SK-N-SH (cell line): ENCODE measurements around the gene CUBN. TPM values are rescaled to one million over a fixed set of nuclear protein-coding genes. Genes with fewer than 3 reads are reported as not detected.
A peak's percentile ranks its signal among the peaks of the same experiment; 100 is the strongest.

ENCODE experiments used
- CTCF ChIA-PET: fragments of 300-600, 350-600 bp; formaldehyde crosslinking; extraction: SDS; loops from one replicate; lab custom pipeline; 2021; lab: Yijun Ruan, JAX
- POLR2A ChIA-PET: fragments of 350-600 bp; sonication (Branson Sonifier 250); formaldehyde crosslinking; extraction: SDS; loops from one replicate; lab custom pipeline; 2020; ENCODE audit warnings: antibody characterized with exemption, inconsistent platforms; lab: Yijun Ruan, JAX
- DNase-seq: peaks from one replicate; pipeline ENCODE4 v3.0.0; 2012
- H2AFZ ChIP-seq: fragments of 200-600 bp; sonication (generic); 2 replicates; pipeline ENCODE4 v1.8.1; 2016; ENCODE audit warnings: antibody characterized with exemption, mild to moderate bottlenecking, low read depth
- H3F3A ChIP-seq: fragments of 200-600 bp; sonication (generic); replicated peaks from 2 replicates; pipeline ENCODE3; 2016; ENCODE audit warnings: antibody characterized with exemption, mild to moderate bottlenecking; ENCODE audit not compliant: insufficient read depth
- H3K27ac ChIP-seq, 2 experiments: fragments of 200-500 bp in 1 of 2; fragments of 200-600 bp in 1 of 2; sonication (Bioruptor generic) in 1 of 2; sonication (generic), shearing (Covaris generic) in 1 of 2; 2 replicates each; pipeline versions ENCODE4 v1.5.1 to v1.6.1; 2014 to 2016; ENCODE audit warnings: low read depth in 2 of 2, inconsistent platforms in 1 of 2, low read length in 1 of 2, mild to moderate bottlenecking in 1 of 2, mixed read lengths in 1 of 2
- H3K27me3 ChIP-seq: fragments of 200-600 bp; sonication (generic), shearing (Covaris generic); 2 replicates; pipeline ENCODE4 v1.6.1; 2016; ENCODE audit warnings: mixed run types; ENCODE audit not compliant: insufficient read depth
- H3K36me3 ChIP-seq, 2 experiments: fragments of 200-500 bp in 1 of 2; fragments of 200-600 bp in 1 of 2; sonication (Bioruptor generic) in 1 of 2; sonication (generic) in 1 of 2; replicated peaks in 1 of 2; 2 replicates each; pipeline versions ENCODE3 to v1.5.1; 2014 to 2016; ENCODE audit warnings: low read length in 1 of 2, mild to moderate bottlenecking in 1 of 2; ENCODE audit not compliant: insufficient read depth in 2 of 2, control insufficient read depth in 1 of 2
- H3K4me1 ChIP-seq, 2 experiments: fragments of 200-500 bp in 1 of 2; fragments of 200-600 bp in 1 of 2; sonication (Bioruptor generic) in 1 of 2; sonication (generic), shearing (Covaris generic) in 1 of 2; 2 replicates each; pipeline versions ENCODE4 v1.5.1 to v1.6.1; 2014 to 2016; ENCODE audit warnings: low read depth in 1 of 2, low read length in 1 of 2, mixed run types in 1 of 2; ENCODE audit not compliant: insufficient read depth in 2 of 2, control insufficient read depth in 1 of 2
- H3K4me2 ChIP-seq: fragments of 200-600 bp; sonication (generic), shearing (Covaris generic); 2 replicates; pipeline ENCODE4 v1.6.1; 2017; ENCODE audit warnings: mixed run types
- H3K4me3 ChIP-seq, 2 experiments: fragments of 200-500 bp in 1 of 2; fragments of 200-600 bp in 1 of 2; sonication (Bioruptor generic) in 1 of 2; sonication (generic), shearing (Covaris generic) in 1 of 2; 2 replicates each; pipeline versions ENCODE4 v1.5.1 to v1.8.1; 2014 to 2016; ENCODE audit warnings: low read depth in 2 of 2, inconsistent platforms in 1 of 2, low read length in 1 of 2, mild to moderate bottlenecking in 1 of 2, mixed read lengths in 1 of 2, moderate library complexity in 1 of 2
- H3K79me2 ChIP-seq: fragments of 200-600 bp; sonication (generic); 2 replicates; pipeline ENCODE4 v1.8.1; 2017; ENCODE audit warnings: mild to moderate bottlenecking; ENCODE audit not compliant: insufficient read depth
- H3K9ac ChIP-seq: fragments of 200-600 bp; sonication (generic); 2 replicates; pipeline ENCODE4 v1.6.1; 2017; ENCODE audit warnings: mixed run types
- H3K9me2 ChIP-seq: fragments of 200-600 bp; sonication (generic); 2 replicates; pipeline ENCODE4 v1.6.1; 2017; ENCODE audit warnings: mixed run types
- H3K9me3 ChIP-seq: fragments of 200-600 bp; sonication (generic); 2 replicates; pipeline ENCODE4 v1.6.1; 2017; ENCODE audit warnings: mixed run types, mild to moderate bottlenecking, moderate library complexity
- H4K20me1 ChIP-seq: fragments of 200-600 bp; sonication (generic); 2 replicates; pipeline ENCODE4 v1.6.1; 2017; ENCODE audit warnings: mild to moderate bottlenecking, mixed run types; ENCODE audit not compliant: insufficient read depth
- CTCF ChIP-seq: fragments of 200-600 bp; sonication (generic); IDR thresholded peaks from 2 replicates; pipeline ENCODE4 v1.6.1; 2017; ENCODE audit warnings: antibody characterized with exemption, mild to moderate bottlenecking, moderate library complexity
- ELF1 ChIP-seq: IDR thresholded peaks from 2 replicates; pipeline ENCODE4 v1.4.0; 2012
- EP300 ChIP-seq, 2 experiments: IDR thresholded peaks; 2 replicates each; pipeline versions ENCODE4 v1.4.0 to v1.6.1; 2012; ENCODE audit warnings: borderline replicate concordance in 1 of 2, low read depth in 1 of 2, low read length in 1 of 2
- EZH2phosphoT487 ChIP-seq: fragments of 200-600 bp; sonication (generic); IDR thresholded peaks from 2 replicates; pipeline ENCODE4 v1.6.1; 2017; ENCODE audit warnings: low read depth, mixed run types, mild to moderate bottlenecking, antibody characterized with exemption, moderate library complexity, borderline replicate concordance
- GABPA ChIP-seq: IDR thresholded peaks from 2 replicates; pipeline ENCODE4 v1.4.0; 2012; ENCODE audit warnings: low read depth, mild to moderate bottlenecking
- GATA2 ChIP-seq: sonication (generic); formaldehyde crosslinking; IDR thresholded peaks from 2 replicates; pipeline ENCODE4 v1.5.0; 2020; ENCODE audit warnings: mild to moderate bottlenecking, missing genetic modification reagents
- JUND ChIP-seq: IDR thresholded peaks from 2 replicates; pipeline ENCODE4 v1.4.0; 2012
- MAX ChIP-seq: IDR thresholded peaks from 2 replicates; pipeline ENCODE4 v1.4.0; 2012; ENCODE audit warnings: low read depth
- RAD21 ChIP-seq: IDR thresholded peaks from 2 replicates; pipeline ENCODE4 v1.6.1; 2012; ENCODE audit warnings: mild to moderate bottlenecking, low read length
- REST ChIP-seq: IDR thresholded peaks from 2 replicates; pipeline ENCODE4 v1.6.1; 2012; ENCODE audit warnings: mild to moderate bottlenecking, low read depth, low read length, moderate library complexity
- RFX5 ChIP-seq: IDR thresholded peaks from 2 replicates; pipeline ENCODE4 v1.6.1; 2012; ENCODE audit warnings: mild to moderate bottlenecking, improper control_type of control experiment, low read length
- RXRA ChIP-seq: IDR thresholded peaks from 2 replicates; pipeline ENCODE4 v1.4.0; 2012; ENCODE audit warnings: low read depth, mild to moderate bottlenecking, borderline replicate concordance
- TAF1 ChIP-seq: IDR thresholded peaks from 2 replicates; pipeline ENCODE4 v1.6.1; 2012; ENCODE audit warnings: low read depth, mild to moderate bottlenecking, low read length, moderate library complexity, borderline replicate concordance
- TCF12 ChIP-seq: IDR thresholded peaks from 2 replicates; pipeline ENCODE4 v1.4.0; 2012
- TEAD4 ChIP-seq: IDR thresholded peaks from 2 replicates; pipeline ENCODE4 v1.4.0; 2012; ENCODE audit warnings: mild to moderate bottlenecking, borderline replicate concordance; ENCODE audit not compliant: insufficient read depth
- USF1 ChIP-seq: IDR thresholded peaks from 2 replicates; pipeline ENCODE4 v1.4.0; 2012; ENCODE audit warnings: low read depth, borderline replicate concordance
- USF2 ChIP-seq: fragments of 150-350 bp; IDR thresholded peaks from 2 replicates; pipeline ENCODE4 v1.6.1; 2017; ENCODE audit warnings: antibody characterized with exemption, low read length, low read depth, borderline replicate concordance
- YY1 ChIP-seq: IDR thresholded peaks from 2 replicates; pipeline ENCODE4 v1.4.0; 2012; ENCODE audit warnings: low read depth, mild to moderate bottlenecking
- ZBTB33 ChIP-seq: IDR thresholded peaks from 2 replicates; pipeline ENCODE4 v1.4.0; 2012; ENCODE audit warnings: low read depth, borderline replicate concordance
- WGBS: methylation state at CpG from one replicate; pipeline ENCODE4 v1.1.6; 2017; ENCODE audit warnings: low lambda C conversion rate; 5-methylcytosine and 5-hydroxymethylcytosine counted together
- polyA plus RNA-seq, 3 experiments: library from polyadenylated mRNA; depleted of rRNA; stranded (reverse); fragments of >200 nt; gene quantifications; 2 replicates each; pipeline ENCODE4 v1.2.3, GENCODE V29; 2012

The CUBN gene
- polyA plus RNA-seq, 1 of the 3 experiments (the other 2 are of a cell fraction): 2.4 TPM

GRCh38 chr10:16891375-16892313, 238.0 kb downstream of the CUBN start (continued):
- TF ChIP-seq EZH2phosphoT487 (no peak), YY1 (no peak), REST (no peak), MAX (no peak), USF1 (no peak), TAF1 (no peak), ELF1 (no peak)
- TF ChIP-seq, all 33 proteins: peak for 11

GRCh38 chr10:16890691-16891090, 238.9 kb downstream of the CUBN start:
- H4K20me1 ChIP-seq: no peaks in the 10 kb centered on the region
- H3K79me2 ChIP-seq: no peaks in the 10 kb centered on the region
- peaks cover 0 to 4% of the 10 kb centered on the region in 2 experiments for H3K36me3 ChIP-seq
- H3K4me3 ChIP-seq: no peak overlapping the region
- DNase-seq: no peak
- ChIA-PET POLR2A (no interaction called here), CTCF (interaction anchor here (1.4 to 2.1 kb wide), 3 partner anchors 37 to 366 kb away, joined by 3 to 8 read pairs (median 4); no protein-coding TSS in a partner anchor)
- H3F3A ChIP-seq: peaks cover 32% of the 10 kb centered on the region
- H3K27me3 ChIP-seq: no peaks in the 10 kb centered on the region
- H2AFZ ChIP-seq: no peak overlapping the region
- no peak overlapping the region for H3K4me2 ChIP-seq
- peak overlapping the region in 1 of 2 experiments; percentile 76; a peak in 1 of 4 replicates for H3K27ac ChIP-seq
- no peak overlapping the region for H3K9ac ChIP-seq
- TF ChIP-seq CTCF (no peak), RFX5 (no peak), RXRA (no peak), TCF12 (no peak), RAD21 (no peak), GATA2 (CRISPR knock-in tag) (no peak), GABPA (no peak), EP300 (IDR thresholded peaks at IDR 0.05; ENCODE audit: borderline replicate concordance in 1 of 2, low read depth in 1 of 2, low read length in 1 of 2) (no peak), MAX (no peak), USF2 (no peak), JUND (no peak), ZBTB33 (no peak), TEAD4 (no peak)
- TF ChIP-seq, all 33 proteins: peak for 0
- 91% methylated on average over 6 of the region's 6 CpGs for WGBS
- Histone ChIP-seq H3K9me3 (0 out of 2 replicates have a peak, but pooled peaks cover 3% of the 10 kb centered on the region), H3K9me2 (no peaks in the 10 kb centered on the region), H3K4me1 (peaks cover 9 to 16% of the 10 kb centered on the region in 2 experiments)
